ENCODE results near the gene PDYN. TPM values are rescaled to one million over a fixed set of nuclear protein-coding genes. Genes with fewer than 3 reads are reported as not detected.

PDYN gene
- total RNA-seq, 4 donors from 2014 or later: not detected

- DNase-seq (ENCODE audit: low spot score): no peak
- TF ChIP-seq, protein P1, sequence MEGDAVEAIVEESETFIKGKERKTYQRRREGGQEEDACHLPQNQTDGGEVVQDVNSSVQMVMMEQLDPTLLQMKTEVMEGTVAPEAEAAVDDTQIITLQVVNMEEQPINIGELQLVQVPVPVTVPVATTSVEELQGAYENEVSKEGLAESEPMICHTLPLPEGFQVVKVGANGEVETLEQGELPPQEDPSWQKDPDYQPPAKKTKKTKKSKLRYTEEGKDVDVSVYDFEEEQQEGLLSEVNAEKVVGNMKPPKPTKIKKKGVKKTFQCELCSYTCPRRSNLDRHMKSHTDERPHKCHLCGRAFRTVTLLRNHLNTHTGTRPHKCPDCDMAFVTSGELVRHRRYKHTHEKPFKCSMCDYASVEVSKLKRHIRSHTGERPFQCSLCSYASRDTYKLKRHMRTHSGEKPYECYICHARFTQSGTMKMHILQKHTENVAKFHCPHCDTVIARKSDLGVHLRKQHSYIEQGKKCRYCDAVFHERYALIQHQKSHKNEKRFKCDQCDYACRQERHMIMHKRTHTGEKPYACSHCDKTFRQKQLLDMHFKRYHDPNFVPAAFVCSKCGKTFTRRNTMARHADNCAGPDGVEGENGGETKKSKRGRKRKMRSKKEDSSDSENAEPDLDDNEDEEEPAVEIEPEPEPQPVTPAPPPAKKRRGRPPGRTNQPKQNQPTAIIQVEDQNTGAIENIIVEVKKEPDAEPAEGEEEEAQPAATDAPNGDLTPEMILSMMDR (IDR thresholded peaks at IDR 0.05): no peak
- ATAC-seq (ENCODE audit: low FRiP score): no peak
Observed at GRCh38 chr20:1935696-1936366, 58.0 kb downstream of the PDYN start.

DNA sequence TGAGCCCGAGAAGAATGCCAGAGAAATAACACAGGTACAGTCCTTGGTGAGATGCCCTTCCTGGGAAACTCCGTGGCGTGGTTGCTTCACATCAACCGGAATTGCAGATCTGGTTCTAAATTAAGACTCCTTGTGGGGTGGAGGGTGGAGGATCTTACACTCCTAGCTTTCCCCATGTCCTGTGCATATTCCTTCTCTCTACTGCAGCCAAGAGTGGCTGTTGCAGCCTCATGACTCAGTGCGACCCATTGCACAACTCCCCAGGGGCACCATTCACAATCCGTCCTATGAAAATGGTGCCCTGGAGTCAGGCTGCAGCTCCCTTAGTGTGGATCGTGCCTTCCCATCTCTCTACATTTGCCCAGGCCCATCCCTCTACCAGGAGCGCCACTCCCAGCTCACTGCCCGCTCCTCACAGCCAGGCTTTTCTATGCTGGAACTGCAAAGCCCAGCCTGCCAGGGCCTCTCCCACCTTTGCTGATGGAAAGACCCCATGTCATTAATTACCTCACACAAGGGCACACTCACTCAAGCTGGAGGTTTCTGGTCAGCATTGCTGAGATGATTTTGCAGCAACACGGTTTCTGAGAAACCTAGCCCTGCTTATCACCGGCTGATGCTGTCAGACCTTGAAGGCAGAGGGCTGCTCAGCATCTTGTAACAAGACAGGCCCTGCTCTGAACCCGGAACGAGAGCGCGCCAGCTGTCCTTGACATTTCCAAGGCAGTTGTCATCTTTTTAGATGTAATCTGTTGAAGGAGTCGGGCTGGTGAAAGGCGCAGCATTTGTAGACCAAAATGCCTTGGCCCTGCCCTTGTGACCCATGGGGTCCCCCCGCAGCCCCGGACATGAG, 58.9 kb downstream of the PDYN start:
- peak; percentile 84 for ATAC-seq (ENCODE audit: low FRiP score)
- TF ChIP-seq, protein P1 (IDR thresholded peaks at IDR 0.05): no peak
- DNase-seq (ENCODE audit: low spot score): peak; percentile 85

GRCh38 chr20:1934156-1934555, 59.7 kb downstream of the PDYN start:
- ATAC-seq (ENCODE audit: low FRiP score) (peak; percentile 48), DNase-seq (ENCODE audit: low spot score) (no peak)
- TF ChIP-seq, protein P1 (IDR thresholded peaks at IDR 0.05): no peak

DNA sequence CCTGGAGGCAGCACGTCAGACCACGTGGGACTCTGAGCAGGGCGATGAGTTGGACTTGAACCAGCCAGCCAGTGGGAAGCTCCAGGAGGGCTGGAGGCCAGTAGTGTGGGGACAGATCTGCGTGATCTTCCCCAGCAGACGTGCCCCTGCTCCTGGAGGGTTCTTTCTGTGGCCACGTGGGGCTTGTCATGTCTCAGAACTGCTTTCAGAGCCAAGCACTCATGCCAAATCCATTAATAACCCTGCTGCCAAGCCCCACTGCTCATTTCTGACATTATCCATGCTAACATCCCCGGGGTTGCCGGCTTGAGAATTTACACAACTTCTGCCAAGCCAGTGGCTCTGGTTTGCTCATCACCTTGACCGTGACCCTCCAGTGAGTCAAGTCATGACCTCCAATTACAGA, 60.4 kb downstream of the PDYN start:
- TF ChIP-seq, protein P1 (IDR thresholded peaks at IDR 0.05): no peak
- peak; percentile 53 for ATAC-seq (ENCODE audit: low FRiP score)
- peak; percentile 57 for DNase-seq (ENCODE audit: low spot score)

DNA sequence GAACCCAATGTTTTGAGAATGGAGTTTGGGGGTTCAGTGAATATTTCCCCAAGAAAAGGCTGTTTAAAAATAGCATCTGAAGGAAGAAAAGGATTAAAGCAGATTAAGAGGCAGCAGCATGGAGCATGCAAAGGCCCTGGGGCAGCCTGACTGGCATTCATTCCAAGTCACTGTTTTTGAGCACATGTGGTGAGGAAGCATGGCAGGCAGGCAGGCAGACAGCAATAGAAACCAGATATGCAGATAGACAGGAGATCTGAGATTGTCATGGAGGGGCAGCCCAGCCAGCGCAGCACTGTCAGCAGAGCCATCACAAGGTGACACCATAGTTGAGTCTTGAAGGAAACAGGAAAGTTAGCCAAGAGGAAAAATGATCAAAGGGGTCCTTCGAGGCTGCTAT, 60.9 kb downstream of the PDYN start:
- ATAC-seq (ENCODE audit: low FRiP score) (no peak), DNase-seq (ENCODE audit: low spot score) (no peak)
- TF ChIP-seq, protein P1 (IDR thresholded peaks at IDR 0.05): no peak

DNA sequence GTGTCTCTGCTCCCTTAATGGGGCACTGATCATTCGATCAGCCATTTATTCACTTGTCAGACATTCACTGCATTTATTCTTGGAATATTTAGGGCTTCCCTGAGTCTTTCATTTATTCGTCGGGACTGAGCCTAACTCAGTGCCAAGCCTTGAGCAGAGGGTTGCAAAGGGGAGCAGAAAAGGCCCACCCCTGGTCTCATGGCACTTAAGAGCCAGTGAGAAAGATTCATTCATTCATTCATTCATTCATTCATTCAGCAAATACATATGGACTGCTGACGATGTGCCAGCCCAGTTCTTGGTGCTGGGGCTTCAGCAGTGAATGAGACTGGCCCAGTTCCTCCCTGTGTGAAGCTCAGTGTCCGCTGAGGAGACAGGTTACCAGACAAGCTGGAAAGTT, 62.0 kb downstream of the PDYN start:
- DNase-seq (ENCODE audit: low spot score) (no peak), ATAC-seq (ENCODE audit: low FRiP score) (no peak)
- TF ChIP-seq, protein P1 (IDR thresholded peaks at IDR 0.05): no peak

Measured in omental fat pad (tissue), 4 donors.